H9 (cell line): ENCODE results near the gene BCL2L2. TPM values are rescaled to one million over a fixed set of nuclear protein-coding genes. Genes with fewer than 3 reads are reported as not detected.

ENCODE experiments used
- DNase-seq: peaks from one replicate; pipeline ENCODE4 v3.0.0-alpha.2; 2017
- H2AFZ ChIP-seq: one replicate; pipeline ENCODE4 v1.6.1; 2013; ENCODE audit warnings: mild to moderate bottlenecking, low read length, control low read depth, moderate library complexity
- H2AK5ac ChIP-seq: 2 replicates; pipeline ENCODE4 v1.6.1; 2013; ENCODE audit warnings: low read length, control low read depth, mixed read lengths; ENCODE audit not compliant: insufficient read length
- H2BK120ac ChIP-seq: one replicate; pipeline ENCODE4 v1.6.1; 2013; ENCODE audit warnings: low read depth, mild to moderate bottlenecking, low read length, control low read depth, inconsistent platforms; ENCODE audit not compliant: poor library complexity, severe bottlenecking
- H2BK12ac ChIP-seq: 2 replicates; pipeline ENCODE4 v1.6.1; 2013; ENCODE audit warnings: low read length, control low read depth, mixed read lengths, low read depth; ENCODE audit not compliant: insufficient read length
- H2BK15ac ChIP-seq: 2 replicates; pipeline ENCODE4 v1.6.1; 2013; ENCODE audit warnings: low read depth, low read length, control low read depth
- H2BK20ac ChIP-seq: one replicate; pipeline ENCODE4 v1.6.1; 2013; ENCODE audit warnings: low read depth, mild to moderate bottlenecking, low read length, control low read depth, inconsistent platforms; ENCODE audit not compliant: poor library complexity, severe bottlenecking
- H2BK5ac ChIP-seq: 2 replicates; pipeline ENCODE4 v1.6.1; 2013; ENCODE audit warnings: low read length, control low read depth, mixed read lengths; ENCODE audit not compliant: insufficient read length
- H3K14ac ChIP-seq: 2 replicates; pipeline ENCODE4 v1.6.1; 2013; ENCODE audit warnings: low read length, control low read depth; ENCODE audit not compliant: insufficient read depth
- H3K18ac ChIP-seq: 2 replicates; pipeline ENCODE4 v1.6.1; 2013; ENCODE audit warnings: low read depth, mild to moderate bottlenecking, mixed read lengths, low read length, control low read depth; ENCODE audit not compliant: insufficient read length
- H3K23ac ChIP-seq: 2 replicates; pipeline ENCODE4 v1.6.1; 2013; ENCODE audit warnings: low read length, control low read depth, mixed read lengths, low read depth; ENCODE audit not compliant: insufficient read length
- H3K23me2 ChIP-seq: 2 replicates; pipeline ENCODE4 v1.6.1; 2013; ENCODE audit warnings: low read depth, mild to moderate bottlenecking, mixed read lengths, low read length, control low read depth; ENCODE audit not compliant: insufficient read length, poor library complexity, severe bottlenecking
- H3K27ac ChIP-seq: 2 replicates; pipeline ENCODE4 v1.5.1; 2013; ENCODE audit warnings: low read length, control low read depth, mixed read lengths, low read depth; ENCODE audit not compliant: insufficient read length
- H3K27me3 ChIP-seq: 2 replicates; pipeline ENCODE4 v1.6.1; 2013; ENCODE audit warnings: low read length, control low read depth, inconsistent platforms; ENCODE audit not compliant: insufficient read depth
- H3K4ac ChIP-seq: 2 replicates; pipeline ENCODE4 v1.6.1; 2013; ENCODE audit warnings: low read depth, mild to moderate bottlenecking, control low read depth, inconsistent platforms, low read length, moderate library complexity
- H3K4me1 ChIP-seq: 2 replicates; pipeline ENCODE4 v1.6.1; 2013; ENCODE audit warnings: low read length, control low read depth, inconsistent platforms; ENCODE audit not compliant: insufficient read depth
- H3K4me2 ChIP-seq: 2 replicates; pipeline ENCODE4 v1.6.1; 2013; ENCODE audit warnings: low read length, control low read depth, mixed read lengths; ENCODE audit not compliant: insufficient read length, insufficient read depth
- H3K56ac ChIP-seq: 2 replicates; pipeline ENCODE4 v1.6.1; 2013; ENCODE audit warnings: low read depth, mild to moderate bottlenecking, mixed read lengths, low read length, control low read depth; ENCODE audit not compliant: insufficient read length
- H3K79me1 ChIP-seq: 2 replicates; pipeline ENCODE4 v1.6.1; 2013; ENCODE audit warnings: low read depth, mild to moderate bottlenecking, moderate library complexity, low read length, control low read depth, inconsistent platforms; ENCODE audit not compliant: insufficient read depth, poor library complexity, severe bottlenecking
- H3K79me2 ChIP-seq: 2 replicates; pipeline ENCODE4 v1.6.1; 2013; ENCODE audit warnings: low read length, control low read depth, inconsistent platforms; ENCODE audit not compliant: insufficient read depth
- H3K9ac ChIP-seq: 2 replicates; pipeline ENCODE4 v1.6.1; 2013; ENCODE audit warnings: low read length, control low read depth, mixed read lengths; ENCODE audit not compliant: insufficient read length; ENCODE audit errors: extremely low read depth
- H3K9me3 ChIP-seq: one replicate; pipeline ENCODE4 v1.6.1; 2013; ENCODE audit warnings: low read depth, low read length, inconsistent platforms; ENCODE audit not compliant: control insufficient read depth
- H3T11ph ChIP-seq: one replicate; pipeline ENCODE4 v1.6.1; 2013; ENCODE audit warnings: mild to moderate bottlenecking, low read length, control low read depth, inconsistent platforms
- H4K20me1 ChIP-seq: one replicate; pipeline ENCODE4 v1.6.1; 2013; ENCODE audit not compliant: control insufficient read depth, insufficient read length, insufficient read depth
- H4K5ac ChIP-seq: 2 replicates; pipeline ENCODE4 v1.6.1; 2013; ENCODE audit warnings: low read depth, mild to moderate bottlenecking, mixed read lengths, low read length, control low read depth; ENCODE audit not compliant: insufficient read length
- H4K8ac ChIP-seq: replicated peaks from 2 replicates; pipeline ENCODE4 v1.6.1; 2013; ENCODE audit warnings: low read length, control low read depth, mixed read lengths, low read depth; ENCODE audit not compliant: insufficient read length
- H4K91ac ChIP-seq: 2 replicates; pipeline ENCODE4 v1.6.1; 2013; ENCODE audit warnings: low read depth, mild to moderate bottlenecking, moderate library complexity, mixed read lengths, low read length, control low read depth; ENCODE audit not compliant: insufficient read length
- H3K27ac Mint-ChIP-seq, 3 experiments: 2 replicates in 2 of 3; 3 replicates in 1 of 3; pipeline ENCODE4 v1.8.0; 2020 to 2021; ENCODE audit warnings: mixed read lengths in 3 of 3, mild to moderate bottlenecking in 1 of 3, moderate library complexity in 1 of 3
- H3K27me3 Mint-ChIP-seq: 2 replicates; pipeline ENCODE4 v1.8.0; 2021; ENCODE audit warnings: low read depth, mild to moderate bottlenecking, moderate library complexity, mixed read lengths
- H3K36me3 Mint-ChIP-seq, 3 experiments: 2 replicates in 2 of 3; 3 replicates in 1 of 3; pipeline ENCODE4 v1.8.0; 2020 to 2021; ENCODE audit warnings: low read depth in 3 of 3, mixed read lengths in 3 of 3; ENCODE audit not compliant: insufficient read depth in 1 of 3
- H3K4me1 Mint-ChIP-seq, 2 experiments: 2 replicates each; pipeline ENCODE4 v1.8.0; 2020; ENCODE audit warnings: mixed read lengths in 2 of 2
- H3K4me3 Mint-ChIP-seq, 2 experiments: 2 replicates in 1 of 2; 3 replicates in 1 of 2; pipeline ENCODE4 v1.8.0; 2020 to 2021; ENCODE audit warnings: mild to moderate bottlenecking in 2 of 2, mixed read lengths in 2 of 2, moderate library complexity in 1 of 2
- H3K9me3 Mint-ChIP-seq, 2 experiments: 2 replicates in 1 of 2; 3 replicates in 1 of 2; pipeline ENCODE4 v1.8.0; 2020; ENCODE audit warnings: mild to moderate bottlenecking in 2 of 2, mixed read lengths in 2 of 2, moderate library complexity in 1 of 2
- WGBS: extraction: QIAGEN DNeasy Blood & Tissue Kit; methylation state at CpG from one replicate; pipeline ENCODE4 v1.1.7; 2013; ENCODE audit warnings: missing lambda C conversion rate, low lambda C conversion rate, mixed read lengths; ENCODE audit not compliant: insufficient read length; ENCODE audit errors: extremely low coverage; 5-methylcytosine and 5-hydroxymethylcytosine counted together
- total RNA-seq: library from RNA; stranded (reverse); gene quantifications from 2 replicates; pipeline ENCODE4 v1.2.1, GENCODE V29; 2021
- TF ChIP-seq, protein P1 (sequence below): fragments of 200-600 bp; sonication (generic); conservative IDR thresholded peaks from 3 replicates; pipeline ENCODE4 v1.8.0; 2021; ENCODE audit warnings: antibody characterized with exemption, mild to moderate bottlenecking

The BCL2L2 gene
- total RNA-seq, 1 experiment from 2014 or later: 8.4 TPM

DNA sequence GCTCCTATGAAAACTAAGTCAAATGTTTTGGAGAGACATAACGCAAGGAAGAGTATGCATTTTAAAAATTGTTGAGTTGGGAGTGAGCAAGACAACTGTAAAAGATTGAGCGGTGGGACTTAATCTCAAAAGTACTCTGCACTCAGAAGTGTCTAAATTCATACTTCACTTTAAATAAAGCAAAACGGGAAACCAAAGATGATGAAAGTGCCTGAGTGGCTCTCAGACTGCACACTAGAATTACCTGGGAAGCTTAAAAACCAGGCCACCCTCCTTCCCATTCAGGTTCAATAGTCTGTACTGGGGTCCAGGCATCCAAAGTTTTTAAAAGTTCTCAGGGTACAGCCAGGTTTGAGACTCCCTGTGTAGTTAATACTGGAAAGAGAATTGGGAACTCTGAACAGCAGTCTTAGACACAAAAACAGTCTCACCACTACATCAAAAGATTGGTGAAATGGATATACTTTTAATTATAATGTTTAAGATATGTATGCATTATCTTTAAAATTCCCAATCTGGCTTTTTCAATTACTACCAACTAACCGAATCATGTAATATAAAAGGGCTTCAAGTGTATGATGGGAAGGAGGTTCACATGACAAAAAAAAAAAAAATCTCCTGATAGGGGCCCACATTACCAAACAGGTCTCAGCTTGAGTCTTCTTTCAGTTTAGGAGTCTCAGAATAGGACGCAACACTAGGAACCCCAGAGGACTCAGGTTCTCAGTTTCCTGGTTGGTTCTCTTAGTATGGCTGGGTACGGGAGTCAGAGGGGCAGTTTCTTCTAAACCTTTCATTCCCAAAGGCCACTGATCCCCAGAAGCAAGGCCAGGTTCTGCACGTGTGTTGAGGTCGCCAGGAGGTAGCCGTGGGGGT lies 21.7 kb upstream of the BCL2L2 start:
- no peak overlapping the region for H4K8ac ChIP-seq
- peak overlapping the region; percentile 39 for H3K9ac ChIP-seq
- no peak for DNase-seq

More for the DNA sequence above, 21.7 kb upstream of the BCL2L2 start:
- H3K36me3 Mint-ChIP-seq: no peaks in the 10 kb centered on the region; a peak in 2 of 7 replicates
- Histone ChIP-seq H3K56ac (no peak overlapping the region), H4K91ac (no peak overlapping the region), H3K4me2 (peak overlapping the region; percentile 91), H3K18ac (no peak overlapping the region), H4K5ac (no peak overlapping the region), H2BK20ac (no peak overlapping the region), H3K79me1 (no peaks in the 10 kb centered on the region), H3K23ac (no peak overlapping the region), H2BK12ac (no peak overlapping the region), H2AFZ (no peak overlapping the region), H3K27me3 (peaks cover 13% of the 10 kb centered on the region; the same call in 1 of the 2 replicates), H3K23me2 (peaks cover 10% of the 10 kb centered on the region), H2BK120ac (no peak overlapping the region), H3T11ph (no peak overlapping the region), H3K9me3 (no peaks in the 10 kb centered on the region), H3K14ac (no peak overlapping the region), H3K79me2 (no peaks in the 10 kb centered on the region), H2BK5ac (no peak overlapping the region), H2AK5ac (no peak overlapping the region), H2BK15ac (no peak overlapping the region), H3K27ac (no peak overlapping the region), H3K4me1 (peaks cover 4% of the 10 kb centered on the region; the same call in 1 of the 2 replicates), H4K20me1 (no peaks in the 10 kb centered on the region), H3K4ac (no peak overlapping the region)
- no peak overlapping the region for H3K27ac Mint-ChIP-seq
- no peaks in the 10 kb centered on the region for H3K9me3 Mint-ChIP-seq
- H3K4me3 Mint-ChIP-seq: peak overlapping the region; percentile 90 to 97
- H3K4me1 Mint-ChIP-seq: peaks cover 22 to 25% of the 10 kb centered on the region in 2 experiments
- WGBS: no CpG with 5 or more reads among the region's 9 CpGs
- TF ChIP-seq, protein P1, sequence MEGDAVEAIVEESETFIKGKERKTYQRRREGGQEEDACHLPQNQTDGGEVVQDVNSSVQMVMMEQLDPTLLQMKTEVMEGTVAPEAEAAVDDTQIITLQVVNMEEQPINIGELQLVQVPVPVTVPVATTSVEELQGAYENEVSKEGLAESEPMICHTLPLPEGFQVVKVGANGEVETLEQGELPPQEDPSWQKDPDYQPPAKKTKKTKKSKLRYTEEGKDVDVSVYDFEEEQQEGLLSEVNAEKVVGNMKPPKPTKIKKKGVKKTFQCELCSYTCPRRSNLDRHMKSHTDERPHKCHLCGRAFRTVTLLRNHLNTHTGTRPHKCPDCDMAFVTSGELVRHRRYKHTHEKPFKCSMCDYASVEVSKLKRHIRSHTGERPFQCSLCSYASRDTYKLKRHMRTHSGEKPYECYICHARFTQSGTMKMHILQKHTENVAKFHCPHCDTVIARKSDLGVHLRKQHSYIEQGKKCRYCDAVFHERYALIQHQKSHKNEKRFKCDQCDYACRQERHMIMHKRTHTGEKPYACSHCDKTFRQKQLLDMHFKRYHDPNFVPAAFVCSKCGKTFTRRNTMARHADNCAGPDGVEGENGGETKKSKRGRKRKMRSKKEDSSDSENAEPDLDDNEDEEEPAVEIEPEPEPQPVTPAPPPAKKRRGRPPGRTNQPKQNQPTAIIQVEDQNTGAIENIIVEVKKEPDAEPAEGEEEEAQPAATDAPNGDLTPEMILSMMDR: no peak
- H3K27me3 Mint-ChIP-seq: peaks cover 76% of the 10 kb centered on the region
